ENCODE results near the gene ARPIN.

DNA sequence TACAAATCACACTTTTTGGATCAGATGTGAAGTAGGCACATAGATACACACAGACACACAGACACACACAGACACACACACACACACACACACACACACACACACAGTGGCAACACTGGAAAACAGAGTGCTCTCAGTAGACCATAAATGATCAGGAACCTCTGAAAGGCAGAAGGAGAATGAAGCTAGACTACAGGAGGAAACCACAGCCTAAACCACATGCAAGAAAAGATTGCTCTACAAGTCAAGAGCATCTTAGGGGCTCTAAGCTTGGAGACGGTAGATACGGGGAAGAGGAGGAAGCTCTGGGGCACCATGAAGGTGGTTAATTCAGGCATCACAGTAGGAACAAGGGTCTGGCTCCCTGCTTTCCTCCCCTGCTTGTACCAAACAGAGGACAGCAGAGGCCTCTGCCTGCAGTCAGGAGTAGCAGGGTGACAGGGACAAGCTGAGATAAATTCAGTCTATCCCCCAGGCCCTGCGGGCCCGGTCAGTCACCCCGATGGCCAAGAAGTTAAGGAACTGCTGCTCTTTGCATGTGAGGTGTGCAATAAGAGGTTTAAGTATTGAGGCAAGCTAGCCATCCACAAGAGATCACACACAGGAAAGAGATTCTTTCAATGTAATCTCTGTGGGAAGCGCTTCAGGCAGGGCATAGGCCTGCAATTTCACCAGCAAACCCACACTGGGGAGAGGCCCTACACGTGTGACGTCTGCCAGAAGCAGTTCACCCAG lies 23.5 kb upstream of the ARPIN start:
- TF ChIP-seq, protein P1, sequence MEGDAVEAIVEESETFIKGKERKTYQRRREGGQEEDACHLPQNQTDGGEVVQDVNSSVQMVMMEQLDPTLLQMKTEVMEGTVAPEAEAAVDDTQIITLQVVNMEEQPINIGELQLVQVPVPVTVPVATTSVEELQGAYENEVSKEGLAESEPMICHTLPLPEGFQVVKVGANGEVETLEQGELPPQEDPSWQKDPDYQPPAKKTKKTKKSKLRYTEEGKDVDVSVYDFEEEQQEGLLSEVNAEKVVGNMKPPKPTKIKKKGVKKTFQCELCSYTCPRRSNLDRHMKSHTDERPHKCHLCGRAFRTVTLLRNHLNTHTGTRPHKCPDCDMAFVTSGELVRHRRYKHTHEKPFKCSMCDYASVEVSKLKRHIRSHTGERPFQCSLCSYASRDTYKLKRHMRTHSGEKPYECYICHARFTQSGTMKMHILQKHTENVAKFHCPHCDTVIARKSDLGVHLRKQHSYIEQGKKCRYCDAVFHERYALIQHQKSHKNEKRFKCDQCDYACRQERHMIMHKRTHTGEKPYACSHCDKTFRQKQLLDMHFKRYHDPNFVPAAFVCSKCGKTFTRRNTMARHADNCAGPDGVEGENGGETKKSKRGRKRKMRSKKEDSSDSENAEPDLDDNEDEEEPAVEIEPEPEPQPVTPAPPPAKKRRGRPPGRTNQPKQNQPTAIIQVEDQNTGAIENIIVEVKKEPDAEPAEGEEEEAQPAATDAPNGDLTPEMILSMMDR (IDR thresholded peaks at IDR 0.05), result no peak
- no peak for TF ChIP-seq ZFX (IDR thresholded peaks at IDR 0.05; ENCODE audit: borderline replicate concordance)
